ENCODE data around the gene FAM120C.

The FAM120C gene

DNA sequence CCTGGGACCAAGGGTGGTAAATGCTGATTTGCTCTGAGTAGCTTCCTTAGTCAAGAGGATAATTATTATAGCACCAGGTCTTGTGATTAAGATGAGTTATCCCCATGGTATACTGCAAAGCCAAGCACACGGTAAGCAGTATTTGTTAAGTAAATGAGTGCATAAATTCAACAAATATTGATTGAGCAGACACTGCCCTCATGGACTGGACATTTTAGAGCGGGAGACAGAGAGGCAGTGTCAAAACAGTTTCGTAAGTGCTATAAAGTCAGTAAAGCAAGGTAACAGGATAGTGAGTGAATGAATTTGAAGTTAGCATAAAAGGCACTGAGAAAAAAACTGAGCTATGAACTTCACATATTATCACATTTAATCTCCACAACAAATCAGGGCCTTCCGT, 152.7 kb downstream of the FAM120C start:
- DNase-seq: no peak

DNA sequence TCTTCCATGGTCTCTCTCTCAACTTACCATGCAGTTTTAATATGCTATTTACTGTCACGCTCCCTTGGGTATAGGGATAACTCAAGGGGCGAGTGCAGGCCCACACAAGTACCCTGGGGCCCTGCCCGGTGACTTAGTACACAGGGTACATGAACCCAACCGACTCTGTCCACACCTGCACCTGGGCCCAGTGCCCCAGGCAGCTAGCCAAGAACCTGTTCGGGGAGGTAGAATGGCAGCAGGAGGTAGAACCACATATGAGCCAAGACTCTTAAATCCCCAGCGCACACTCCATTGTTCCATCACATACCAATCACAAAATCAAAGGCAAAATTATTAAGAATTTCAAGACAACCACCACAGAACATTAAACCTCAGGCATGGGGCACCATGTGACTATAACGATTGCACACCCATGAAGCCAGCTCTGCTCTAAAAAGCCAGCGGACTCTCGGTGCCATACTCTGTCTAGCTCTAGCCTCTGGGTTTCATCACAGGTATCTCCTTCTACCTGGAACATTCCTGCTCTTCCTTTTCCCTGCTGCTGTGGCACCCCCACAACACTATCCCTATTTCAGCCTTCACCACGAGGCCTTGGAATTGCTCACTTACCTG, 153.4 kb downstream of the FAM120C start:
- DNase-seq: no peak

DNA sequence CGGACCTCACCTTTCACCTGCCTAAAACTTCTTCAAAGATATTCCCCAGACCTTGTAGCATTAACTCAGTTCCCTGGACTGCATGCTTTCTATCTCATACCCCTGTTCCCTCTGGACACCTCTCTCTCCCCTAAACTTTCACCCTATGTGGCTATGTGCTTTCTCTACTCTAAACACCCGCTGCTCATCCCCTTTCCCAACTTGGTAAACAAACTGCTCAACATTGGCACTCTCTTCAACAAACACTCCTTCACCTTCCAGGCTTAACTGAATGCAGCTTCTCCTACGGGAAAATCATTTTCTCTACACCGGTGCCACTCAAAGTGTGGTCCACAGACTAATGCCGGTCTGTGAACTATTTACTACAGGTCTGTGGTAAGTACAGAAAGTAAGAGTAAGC, 158.7 kb downstream of the FAM120C start:
- DNase-seq: no peak

Measured in activated CD8-positive, alpha-beta memory T cell treated with anti-CD3 and anti-CD28 coated beads for 24 hours (primary cell).